NCI-H748 (cell line): ENCODE measurements around the gene FAM9C.
"Not testable (repeated sequence)": the region's sequence is repeated elsewhere in the genome, so short reads cannot be mapped to it uniquely, and the experiment has no call there.

Experiments used
- DNase-seq: peaks from one replicate; lab custom pipeline; 2025; ENCODE audit not compliant: unreplicated experiment; lab: John Stamatoyannopoulos, UW

FAM9C gene

GRCh38 chrX:13043938-13044337, 482 bp downstream of the FAM9C start:
- no peak for DNase-seq

GRCh38 chrX:13043138-13043537, 1.3 kb downstream of the FAM9C start:
- no peak for DNase-seq

- no peak for DNase-seq
Measured at GRCh38 chrX:13036896-13037295, 7.5 kb downstream of the FAM9C start.

GRCh38 chrX:13033193-13033592, 11.2 kb downstream of the FAM9C start:
- DNase-seq = no peak

GRCh38 chrX:13029887-13030771, 14.3 kb downstream of the FAM9C start:
- DNase-seq = no peak

- DNase-seq = no peak
Measured at GRCh38 chrX:13029637-13029886, 14.9 kb downstream of the FAM9C start.

- DNase-seq = no peak
Measured at GRCh38 chrX:13028871-13029636, 15.4 kb downstream of the FAM9C start.

- DNase-seq = no peak
Measured at GRCh38 chrX:13026877-13027652, 17.4 kb downstream of the FAM9C start.

- DNase-seq = no peak
Measured at GRCh38 chrX:13024986-13025385, 19.4 kb downstream of the FAM9C start.

- no peak for DNase-seq
Measured at GRCh38 chrX:13023979-13024378, 20.4 kb downstream of the FAM9C start.

- no peak for DNase-seq
Measured at GRCh38 chrX:13023567-13023966, 20.9 kb downstream of the FAM9C start.

GRCh38 chrX:13022926-13023325, 21.5 kb downstream of the FAM9C start:
- no peak for DNase-seq

- not testable (repeated sequence) for DNase-seq
Measured at GRCh38 chrX:13016731-13017130, 27.7 kb downstream of the FAM9C start.

- DNase-seq = no peak
Measured at GRCh38 chrX:13015536-13016236, 28.7 kb downstream of the FAM9C start.

GRCh38 chrX:13014111-13015096, 30.0 kb downstream of the FAM9C start:
- DNase-seq = no peak

- peak; percentile 2 for DNase-seq
Measured at GRCh38 chrX:13013363-13014110, 30.9 kb downstream of the FAM9C start.

- DNase-seq = no peak
Measured at GRCh38 chrX:13010546-13010945, 33.9 kb downstream of the FAM9C start.

GRCh38 chrX:13009844-13010243, 34.6 kb downstream of the FAM9C start:
- DNase-seq = no peak

GRCh38 chrX:13009273-13009672, 35.1 kb downstream of the FAM9C start:
- no peak for DNase-seq
